ENCODE results near the gene XPA.
"Not testable (repeated sequence)": the region's sequence is repeated elsewhere in the genome, so short reads cannot be mapped to it uniquely, and the experiment has no call there.

XPA gene

DNA sequence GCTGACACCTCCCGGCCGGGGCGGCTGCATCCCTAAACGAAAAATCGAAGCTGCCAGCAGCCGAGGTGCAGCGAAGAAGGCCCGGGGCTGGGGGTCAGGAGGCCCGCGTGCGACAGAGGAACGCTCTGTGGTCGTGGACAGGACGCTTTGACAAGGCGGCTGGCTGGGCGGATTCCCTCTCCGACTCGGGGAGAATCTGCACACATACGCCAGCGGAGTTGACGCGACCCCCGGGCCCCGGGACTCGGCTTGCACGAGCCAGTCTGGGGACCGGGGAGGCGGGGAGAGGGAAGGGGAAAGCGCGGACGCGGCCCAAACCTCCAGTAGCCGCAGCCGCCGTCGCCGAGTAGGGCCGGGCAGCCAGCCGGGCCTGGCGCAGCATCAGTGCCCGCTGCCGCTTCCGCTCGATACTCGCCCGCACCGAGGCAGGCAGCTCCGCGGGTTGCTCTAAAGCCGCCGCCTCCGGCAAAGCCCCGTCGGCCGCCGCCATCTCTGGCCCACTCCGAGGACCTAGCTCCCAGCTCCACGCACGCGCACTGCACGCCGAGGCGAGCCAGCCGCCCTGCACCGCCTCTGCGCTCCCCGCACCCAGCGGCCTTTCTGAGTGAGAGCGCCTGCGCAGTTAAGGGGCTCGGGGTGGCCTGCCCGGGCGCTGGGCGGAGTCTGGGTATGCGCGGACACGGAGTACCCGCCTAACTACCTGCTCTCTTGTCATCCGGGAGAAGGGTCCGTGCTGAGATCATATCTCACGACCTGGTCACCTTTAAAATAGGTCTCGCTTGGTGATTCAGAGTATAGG is at the start of gene XPA:
XPA (minus strand) TSS at position 538 of the 799 bp plus-strand sequence; CDS start at position 490, 48 bp downstream.
- Histone ChIP-seq H3K27me3 (replicated peaks; ENCODE audit: control insufficient read depth, insufficient read depth, low read length) (no peaks in the 10 kb centered on the region), H3K9me3 (ENCODE audit: control insufficient read depth, low read length) (no peaks in the 10 kb centered on the region), H3K4me1 (ENCODE audit: control insufficient read depth, insufficient read depth, low read length) (peaks cover 32% of the 10 kb centered on the region), H3K4me3 (ENCODE audit: low read length) (peak within 1 kb of the TSS; percentile 97), H3K36me3 (ENCODE audit: control insufficient read depth, insufficient read depth, low read length, severe bottlenecking) (peaks cover 5% of the 10 kb centered on the region), H3K9ac (ENCODE audit: low read length) (peak within 1 kb of the TSS; percentile 93)
- DNase-seq (ENCODE audit: low read depth) = peak; percentile 99

DNA sequence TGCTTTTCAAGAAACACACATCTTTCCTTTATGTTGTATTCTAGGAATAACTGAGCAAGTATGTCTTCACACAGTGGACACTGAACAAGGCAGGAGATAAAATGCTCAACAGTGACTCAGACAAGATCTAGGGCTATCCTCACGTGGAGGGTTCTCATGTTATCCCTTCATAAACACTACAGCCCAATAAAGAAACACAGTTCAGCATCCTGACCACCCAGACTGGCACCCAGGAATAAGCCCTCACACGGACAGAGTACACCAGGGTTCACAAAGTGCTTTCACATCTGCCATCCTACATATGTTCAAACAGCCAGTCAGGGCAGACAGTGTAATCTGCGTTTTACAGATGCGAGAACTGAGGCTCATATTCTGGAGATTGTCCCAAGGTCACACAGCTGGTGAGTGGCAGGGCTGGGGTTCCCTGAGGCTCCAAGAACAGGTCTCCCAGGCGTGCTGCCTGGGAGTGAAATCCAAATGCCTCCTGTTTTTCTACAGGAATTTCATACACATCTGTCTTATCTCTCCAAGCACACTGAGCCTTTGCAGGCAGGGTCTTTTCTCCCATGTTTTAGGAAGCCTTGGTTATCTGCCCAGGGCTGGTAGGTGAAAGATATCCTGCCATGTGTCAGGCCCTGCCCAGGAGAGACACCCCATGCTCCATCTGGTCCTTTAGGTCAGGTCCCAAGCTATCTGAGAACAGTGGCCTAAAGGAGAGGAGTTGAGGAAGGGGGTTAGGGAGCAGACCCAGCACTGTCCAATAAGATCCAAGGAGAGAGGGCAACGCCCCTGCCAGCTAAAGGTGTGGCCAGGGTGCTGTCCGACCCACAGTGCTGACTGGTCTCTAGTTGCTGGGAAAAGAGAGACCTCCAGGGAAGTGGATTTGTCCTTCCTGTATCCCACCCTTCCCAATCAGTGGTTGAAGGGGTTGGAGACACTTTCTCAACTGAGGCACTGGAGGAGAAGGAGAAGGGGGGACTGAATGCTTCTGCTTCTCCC is 47.9 kb upstream of the XPA start:
- Histone ChIP-seq H3K27me3 (replicated peaks; ENCODE audit: control insufficient read depth, insufficient read depth, low read length) (peaks cover 64% of the 10 kb centered on the region), H3K4me3 (ENCODE audit: low read length) (no peak overlapping the region), H3K9ac (ENCODE audit: low read length) (no peak overlapping the region), H3K36me3 (ENCODE audit: control insufficient read depth, insufficient read depth, low read length, severe bottlenecking) (no peaks in the 10 kb centered on the region), H3K4me1 (ENCODE audit: control insufficient read depth, insufficient read depth, low read length) (peaks cover 8% of the 10 kb centered on the region), H3K9me3 (ENCODE audit: control insufficient read depth, low read length) (peaks cover 29% of the 10 kb centered on the region)
- no peak for DNase-seq (ENCODE audit: low read depth)

DNA sequence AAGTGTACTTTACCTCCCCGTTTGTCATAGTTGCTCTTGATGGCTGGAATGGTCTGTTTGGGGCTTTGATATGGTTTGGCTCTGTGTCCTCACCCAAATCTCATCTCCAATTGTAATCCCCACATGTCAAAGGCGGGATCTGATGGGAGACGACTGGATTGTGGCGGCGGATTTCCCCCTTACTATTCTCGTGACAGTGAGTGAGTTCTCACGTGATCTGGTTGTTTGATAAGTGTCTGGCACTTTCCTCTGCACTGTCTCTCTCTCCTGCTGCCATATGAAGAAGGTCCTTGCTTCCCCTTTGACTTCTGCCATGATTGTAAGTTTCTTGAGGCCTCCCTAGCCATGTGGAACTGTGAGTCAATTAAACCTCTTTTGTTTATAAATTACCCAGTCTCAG is 46.9 kb upstream of the XPA start:
- not testable (repeated sequence) for H3K36me3 ChIP-seq (ENCODE audit: control insufficient read depth, insufficient read depth, low read length, severe bottlenecking); H3K4me3 ChIP-seq (ENCODE audit: low read length); H3K4me1 ChIP-seq (ENCODE audit: control insufficient read depth, insufficient read depth, low read length); DNase-seq (ENCODE audit: low read depth); H3K9ac ChIP-seq (ENCODE audit: low read length)
- peaks cover 72% of the 10 kb centered on the region for H3K27me3 ChIP-seq (replicated peaks; ENCODE audit: control insufficient read depth, insufficient read depth, low read length)
- H3K9me3 ChIP-seq (ENCODE audit: control insufficient read depth, low read length) = peaks cover 29% of the 10 kb centered on the region

DNA sequence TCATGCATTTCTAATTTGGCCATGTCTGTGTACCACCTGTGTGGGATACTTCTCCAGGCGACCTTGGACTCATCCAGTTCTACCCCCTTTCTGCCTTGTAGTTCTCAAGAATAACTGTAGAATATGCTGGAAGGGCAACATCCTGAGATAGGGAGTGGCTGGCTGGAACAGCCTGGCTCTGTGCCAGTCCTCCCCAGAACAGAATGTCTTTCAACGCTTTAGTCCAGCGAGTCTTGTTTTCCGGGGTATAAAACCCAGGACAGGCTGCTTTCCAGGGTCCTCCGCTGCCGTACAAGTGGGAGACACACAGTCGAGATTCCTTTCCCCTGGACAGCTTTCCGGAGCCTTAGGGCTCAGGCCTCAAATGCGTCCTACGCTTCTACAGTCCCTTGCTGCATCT is 45.4 kb upstream of the XPA start:
- Histone ChIP-seq H3K36me3 (ENCODE audit: control insufficient read depth, insufficient read depth, low read length, severe bottlenecking) (no peaks in the 10 kb centered on the region), H3K9ac (ENCODE audit: low read length) (no peak overlapping the region), H3K9me3 (ENCODE audit: control insufficient read depth, low read length) (peaks cover 29% of the 10 kb centered on the region), H3K4me1 (ENCODE audit: control insufficient read depth, insufficient read depth, low read length) (peaks cover 6% of the 10 kb centered on the region), H3K4me3 (ENCODE audit: low read length) (no peak overlapping the region), H3K27me3 (replicated peaks; ENCODE audit: control insufficient read depth, insufficient read depth, low read length) (peaks cover 76% of the 10 kb centered on the region)
- no peak for DNase-seq (ENCODE audit: low read depth)

DNA sequence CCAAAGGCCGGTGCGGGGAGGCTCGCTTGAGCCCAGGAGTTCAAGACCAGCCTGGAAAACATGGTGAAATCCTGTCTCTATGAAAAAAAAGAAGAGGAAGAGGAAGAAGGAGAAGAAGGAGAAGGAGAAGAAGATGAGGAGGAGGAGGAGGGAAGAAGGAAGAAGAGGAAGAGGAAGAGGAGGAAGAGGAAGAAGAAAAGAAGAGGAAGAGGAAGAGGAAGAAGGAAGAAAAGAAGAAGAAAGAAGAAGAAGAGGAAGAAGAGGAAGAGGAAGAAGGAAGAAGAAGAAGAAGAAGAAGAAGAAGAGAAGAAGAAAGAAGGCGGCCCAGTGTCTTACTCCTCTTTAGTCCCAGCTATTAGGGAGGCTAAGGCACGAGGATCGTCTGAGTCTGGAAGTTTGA is 44.8 kb upstream of the XPA start:
- H3K27me3 ChIP-seq (replicated peaks; ENCODE audit: control insufficient read depth, insufficient read depth, low read length) = peaks cover 82% of the 10 kb centered on the region
- H3K9me3 ChIP-seq (ENCODE audit: control insufficient read depth, low read length) = peaks cover 29% of the 10 kb centered on the region
- no peak for DNase-seq (ENCODE audit: low read depth)
- H3K9ac ChIP-seq (ENCODE audit: low read length) = no peak overlapping the region
- no peak overlapping the region for H3K4me3 ChIP-seq (ENCODE audit: low read length)
- peaks cover under 1% of the 10 kb centered on the region for H3K4me1 ChIP-seq (ENCODE audit: control insufficient read depth, insufficient read depth, low read length)
- no peaks in the 10 kb centered on the region for H3K36me3 ChIP-seq (ENCODE audit: control insufficient read depth, insufficient read depth, low read length, severe bottlenecking)

DNA sequence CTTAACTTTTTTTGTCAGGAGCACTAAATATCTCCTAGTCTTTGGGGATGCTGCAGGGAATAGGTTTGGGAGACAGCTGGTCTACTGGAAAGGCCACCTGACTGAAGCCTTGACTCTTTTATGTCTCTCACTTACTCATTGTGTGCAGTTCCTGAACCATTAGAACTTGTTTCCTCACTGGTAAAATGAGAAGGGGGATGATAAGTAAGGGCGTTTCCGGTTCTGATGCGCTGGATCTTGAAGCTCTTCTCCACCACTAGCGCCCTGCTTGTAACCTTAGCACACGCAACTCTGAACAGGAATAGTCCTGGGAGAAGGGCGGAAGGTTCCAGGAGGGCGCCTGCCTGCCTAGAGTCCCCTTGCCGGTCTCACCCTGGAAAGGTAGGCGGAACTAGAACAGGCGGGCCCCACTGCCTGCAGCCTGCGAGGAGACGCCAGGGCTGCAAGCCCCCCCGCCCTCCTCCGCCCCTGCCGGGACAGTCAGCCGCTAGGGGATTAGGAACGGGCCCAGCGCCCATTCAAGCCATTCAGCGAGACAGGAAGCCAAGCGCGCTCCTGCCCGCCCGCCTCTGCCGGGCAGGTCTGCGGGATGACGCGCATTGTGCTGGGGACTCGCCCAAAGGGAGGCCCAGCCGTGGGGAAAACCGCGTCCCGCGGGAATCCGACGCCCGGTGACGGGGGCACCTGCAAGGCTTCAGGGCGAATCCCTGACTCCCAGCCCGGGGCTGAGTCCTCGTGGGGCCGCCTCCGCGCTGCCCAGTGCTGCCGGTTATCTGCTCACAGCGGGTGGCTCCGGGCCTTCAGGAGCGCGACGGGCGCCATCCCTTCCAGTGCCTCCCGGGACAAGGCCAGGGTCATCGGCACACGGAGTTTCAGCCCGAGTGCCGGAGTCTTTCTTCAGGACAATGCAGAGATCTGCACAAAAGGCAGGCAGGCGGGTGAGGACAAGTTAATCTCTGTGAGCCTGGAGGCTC is 44.0 kb upstream of the XPA start:
- Histone ChIP-seq H3K36me3 (ENCODE audit: control insufficient read depth, insufficient read depth, low read length, severe bottlenecking) (no peaks in the 10 kb centered on the region), H3K27me3 (replicated peaks; ENCODE audit: control insufficient read depth, insufficient read depth, low read length) (peaks cover 85% of the 10 kb centered on the region), H3K4me1 (ENCODE audit: control insufficient read depth, insufficient read depth, low read length) (no peaks in the 10 kb centered on the region), H3K9ac (ENCODE audit: low read length) (no peak overlapping the region), H3K4me3 (ENCODE audit: low read length) (peak overlapping the region; percentile 61), H3K9me3 (ENCODE audit: control insufficient read depth, low read length) (peaks cover 29% of the 10 kb centered on the region)
- DNase-seq (ENCODE audit: low read depth) = peak; percentile 67

DNA sequence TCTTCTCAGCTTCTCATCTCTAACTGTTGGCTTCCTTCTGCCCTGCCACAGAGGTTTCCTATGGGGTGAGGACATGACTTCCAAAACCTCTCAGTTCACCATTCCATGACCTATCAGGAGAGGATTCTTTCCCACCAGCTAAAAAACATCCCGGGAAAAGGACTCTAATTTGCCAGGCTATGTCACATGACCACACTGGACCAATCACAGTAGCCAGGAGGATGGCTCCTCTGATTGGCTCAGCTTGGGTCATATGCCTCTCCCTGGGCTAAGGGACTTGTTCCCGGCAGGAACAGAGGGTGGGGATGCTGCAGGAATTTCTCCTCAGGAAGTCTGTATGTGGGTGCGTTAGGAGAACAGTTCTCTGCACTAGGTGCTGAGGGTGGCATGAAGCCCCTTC is 40.3 kb upstream of the XPA start:
- Histone ChIP-seq H3K4me1 (ENCODE audit: control insufficient read depth, insufficient read depth, low read length) (no peaks in the 10 kb centered on the region), H3K4me3 (ENCODE audit: low read length) (no peak overlapping the region), H3K9ac (ENCODE audit: low read length) (no peak overlapping the region), H3K36me3 (ENCODE audit: control insufficient read depth, insufficient read depth, low read length, severe bottlenecking) (no peaks in the 10 kb centered on the region), H3K27me3 (replicated peaks; ENCODE audit: control insufficient read depth, insufficient read depth, low read length) (peaks cover 66% of the 10 kb centered on the region), H3K9me3 (ENCODE audit: control insufficient read depth, low read length) (peaks cover 9% of the 10 kb centered on the region)
- no peak for DNase-seq (ENCODE audit: low read depth)

DNA sequence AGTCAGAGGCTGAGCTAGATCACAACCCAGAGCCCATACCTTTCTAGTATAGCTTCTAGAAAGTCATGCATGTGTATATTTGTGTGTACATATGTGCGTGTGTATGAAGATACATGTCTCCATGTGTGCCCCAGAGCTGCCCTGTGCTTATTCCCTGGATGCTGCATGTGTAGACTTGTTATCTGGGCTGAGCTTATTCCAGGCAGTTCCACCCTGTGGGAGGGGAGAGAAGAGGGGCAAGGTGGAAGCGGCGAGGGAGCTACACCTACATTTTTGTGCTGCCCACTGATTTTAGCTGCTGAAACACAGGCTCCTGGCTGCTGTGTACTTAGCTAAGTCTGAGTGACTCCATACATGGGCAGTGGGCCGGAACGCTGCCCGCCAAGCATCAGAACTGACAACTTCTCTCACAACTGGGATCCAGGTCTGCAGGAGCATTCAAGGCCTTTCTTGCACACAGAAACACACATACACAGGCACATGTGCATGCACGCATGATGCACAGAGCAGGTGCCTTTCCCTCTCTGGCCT is 38.0 kb upstream of the XPA start:
- DNase-seq (ENCODE audit: low read depth) = no peak
- H3K36me3 ChIP-seq (ENCODE audit: control insufficient read depth, insufficient read depth, low read length, severe bottlenecking) = no peaks in the 10 kb centered on the region
- no peaks in the 10 kb centered on the region for H3K4me1 ChIP-seq (ENCODE audit: control insufficient read depth, insufficient read depth, low read length)
- no peak overlapping the region for H3K9ac ChIP-seq (ENCODE audit: low read length)
- peaks cover 10% of the 10 kb centered on the region for H3K9me3 ChIP-seq (ENCODE audit: control insufficient read depth, low read length)
- peaks cover 56% of the 10 kb centered on the region for H3K27me3 ChIP-seq (replicated peaks; ENCODE audit: control insufficient read depth, insufficient read depth, low read length)
- H3K4me3 ChIP-seq (ENCODE audit: low read length) = no peak overlapping the region

DNA sequence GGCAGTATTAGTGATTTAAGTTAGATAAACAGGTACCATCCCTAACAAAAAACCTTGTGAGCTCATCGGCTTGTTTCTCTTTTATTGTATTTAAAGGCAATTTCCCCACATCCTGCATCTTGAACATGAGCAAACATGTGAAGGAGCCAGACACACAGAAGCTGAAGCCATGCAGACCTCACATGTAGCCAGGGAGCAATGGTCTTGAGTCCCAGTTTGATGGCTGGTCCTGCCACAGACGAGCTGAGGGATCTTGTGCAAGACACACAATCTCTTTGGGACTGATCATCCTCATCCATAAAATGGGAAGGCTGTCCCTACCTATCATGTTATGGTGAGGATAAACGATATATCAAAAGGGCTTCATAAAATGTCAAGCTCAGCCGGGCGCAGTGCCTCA is 29.6 kb upstream of the XPA start:
- no peak for DNase-seq (ENCODE audit: low read depth)
- Histone ChIP-seq H3K4me1 (ENCODE audit: control insufficient read depth, insufficient read depth, low read length) (no peaks in the 10 kb centered on the region), H3K27me3 (replicated peaks; ENCODE audit: control insufficient read depth, insufficient read depth, low read length) (peaks cover 26% of the 10 kb centered on the region), H3K9me3 (ENCODE audit: control insufficient read depth, low read length) (peaks cover 12% of the 10 kb centered on the region), H3K9ac (ENCODE audit: low read length) (no peak overlapping the region), H3K4me3 (ENCODE audit: low read length) (no peak overlapping the region), H3K36me3 (ENCODE audit: control insufficient read depth, insufficient read depth, low read length, severe bottlenecking) (no peaks in the 10 kb centered on the region)

DNA sequence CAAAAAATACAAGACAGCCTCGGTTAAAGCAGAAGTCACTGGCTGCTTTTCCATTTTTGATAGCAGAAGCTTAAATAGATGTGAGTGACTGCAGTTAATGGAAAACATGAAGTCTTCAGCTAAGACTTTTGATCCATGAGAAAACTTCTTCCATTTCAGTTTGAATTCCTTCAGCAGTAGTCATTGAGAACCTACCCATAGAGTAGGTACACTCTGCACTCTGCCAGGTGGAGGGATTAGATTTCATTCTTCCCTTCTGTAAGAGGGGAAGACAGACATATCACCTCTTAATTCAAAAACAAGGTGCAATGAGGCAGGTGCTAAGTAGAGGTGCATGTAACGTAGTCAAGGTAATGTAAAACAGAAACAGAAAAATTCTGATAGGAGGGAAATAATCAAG is 26.7 kb upstream of the XPA start:
- Histone ChIP-seq H3K4me1 (ENCODE audit: control insufficient read depth, insufficient read depth, low read length) (no peaks in the 10 kb centered on the region), H3K27me3 (replicated peaks; ENCODE audit: control insufficient read depth, insufficient read depth, low read length) (peaks cover 18% of the 10 kb centered on the region)

More for the DNA sequence above, 26.7 kb upstream of the XPA start:
- no peak overlapping the region for H3K4me3 ChIP-seq (ENCODE audit: low read length)
- DNase-seq (ENCODE audit: low read depth) = no peak
- H3K9me3 ChIP-seq (ENCODE audit: control insufficient read depth, low read length) = peaks cover 3% of the 10 kb centered on the region
- no peaks in the 10 kb centered on the region for H3K36me3 ChIP-seq (ENCODE audit: control insufficient read depth, insufficient read depth, low read length, severe bottlenecking)
- no peak overlapping the region for H3K9ac ChIP-seq (ENCODE audit: low read length)
